Measurements from ENCODE around the gene FBXL22.
A peak's percentile ranks its signal among the peaks of the same experiment; 100 is the strongest.

The FBXL22 gene

DNA sequence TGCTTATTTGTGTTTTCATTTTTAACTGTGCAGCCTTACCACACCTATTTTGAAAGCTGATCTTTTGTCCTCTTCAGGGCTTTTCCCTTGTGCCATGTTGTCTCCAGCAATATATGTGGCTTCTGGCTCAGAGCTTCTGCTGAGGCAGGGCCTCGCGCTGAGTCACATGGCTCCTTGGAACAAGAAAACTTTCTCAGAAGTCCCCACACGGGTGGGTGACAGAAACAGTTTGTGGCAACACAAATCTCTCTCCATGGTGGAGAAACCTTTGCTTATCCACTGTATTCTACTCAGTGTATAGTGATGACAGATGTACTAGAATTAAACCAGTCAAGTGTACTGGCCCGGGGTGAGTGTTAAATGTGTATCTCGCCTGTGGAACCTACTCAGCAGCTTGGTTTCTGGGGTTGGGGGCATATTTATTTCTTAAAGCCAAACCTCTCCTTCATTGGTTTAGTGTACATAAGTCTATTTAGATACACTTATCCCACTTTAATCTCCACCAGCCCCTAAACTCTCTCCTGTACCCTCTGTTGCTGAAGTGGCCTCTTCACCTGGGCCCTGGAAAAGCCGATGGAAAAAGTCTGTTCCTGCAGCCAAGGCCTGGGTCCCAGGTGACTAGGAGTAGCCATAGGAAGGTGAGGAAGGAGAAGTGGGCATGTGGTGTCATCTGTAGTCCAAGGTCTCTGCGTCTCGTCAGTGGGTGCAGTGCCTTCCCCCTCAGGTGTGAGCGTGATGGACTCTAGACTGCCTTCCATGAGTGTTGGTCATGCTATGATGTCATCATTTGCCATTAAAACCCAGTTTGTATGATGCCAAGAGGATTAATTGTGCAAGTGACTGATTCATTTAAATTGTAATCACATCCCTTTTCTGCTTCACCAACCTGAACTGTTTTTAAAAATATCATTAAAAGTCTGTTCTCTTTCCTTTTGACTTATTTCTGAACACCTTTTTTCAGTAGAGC lies 3.2 kb upstream of the FBXL22 start:
- no peak for DNase-seq (ENCODE audit: low read depth)

DNA sequence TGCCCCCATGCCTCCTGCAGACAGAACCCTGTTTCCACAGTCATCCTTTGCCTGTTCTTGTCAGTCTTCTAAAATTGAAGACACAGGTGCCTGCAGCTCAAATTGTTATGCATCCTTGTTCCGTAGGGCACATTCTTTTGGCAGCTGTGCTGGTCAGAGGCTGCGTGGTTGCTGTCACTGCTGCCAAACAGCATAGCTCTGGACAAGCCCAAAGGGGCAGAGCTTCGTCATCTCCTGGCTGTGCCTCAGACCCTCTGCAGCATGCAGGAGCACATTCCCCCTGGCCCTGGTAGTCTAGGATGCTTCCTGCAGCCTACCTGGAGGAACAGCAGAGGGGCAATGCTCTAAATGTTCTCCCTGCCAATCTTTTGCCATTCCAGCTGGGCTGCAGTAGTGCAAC lies 2.1 kb upstream of the FBXL22 start:
- no peak for DNase-seq (ENCODE audit: low read depth)

DNA sequence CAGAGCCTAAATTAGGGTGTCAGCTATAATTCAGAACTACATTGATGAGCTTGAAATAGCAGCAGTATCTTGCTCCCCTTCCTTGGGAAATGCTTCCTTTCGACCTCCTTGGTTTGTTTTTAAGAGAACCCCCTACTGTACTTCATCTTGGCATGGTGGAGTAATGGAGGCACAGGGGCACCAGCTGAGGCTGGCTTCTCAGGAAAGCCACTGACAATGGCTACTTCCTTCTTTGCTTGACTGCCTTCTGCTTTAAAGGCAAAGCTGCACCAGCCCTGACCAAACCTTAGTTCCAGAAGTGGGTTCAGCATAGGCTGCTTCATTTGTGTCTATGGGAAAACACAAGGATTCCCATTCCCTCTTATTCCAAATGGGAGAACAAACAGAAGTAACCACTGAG lies 1.5 kb upstream of the FBXL22 start:
- no peak for DNase-seq (ENCODE audit: low read depth)

DNA sequence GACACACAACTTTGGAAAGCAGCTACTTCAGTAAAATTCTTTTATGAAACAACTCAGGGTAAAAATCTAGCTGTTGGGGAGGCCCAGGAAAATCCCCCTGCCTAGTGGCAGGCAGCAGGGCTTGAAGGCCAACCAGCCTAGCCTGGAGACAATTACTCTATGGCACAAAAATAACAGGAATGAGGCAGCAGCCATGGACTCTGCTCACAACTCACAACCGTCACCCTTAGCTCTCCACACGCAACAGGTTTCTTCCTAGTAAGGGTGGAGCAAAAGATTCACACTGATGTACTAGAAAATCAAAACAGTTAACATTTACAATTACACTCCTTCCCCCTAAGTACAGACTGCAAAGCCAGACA lies 530 bp upstream of the FBXL22 start:
- DNase-seq (ENCODE audit: low read depth): no peak

DNA sequence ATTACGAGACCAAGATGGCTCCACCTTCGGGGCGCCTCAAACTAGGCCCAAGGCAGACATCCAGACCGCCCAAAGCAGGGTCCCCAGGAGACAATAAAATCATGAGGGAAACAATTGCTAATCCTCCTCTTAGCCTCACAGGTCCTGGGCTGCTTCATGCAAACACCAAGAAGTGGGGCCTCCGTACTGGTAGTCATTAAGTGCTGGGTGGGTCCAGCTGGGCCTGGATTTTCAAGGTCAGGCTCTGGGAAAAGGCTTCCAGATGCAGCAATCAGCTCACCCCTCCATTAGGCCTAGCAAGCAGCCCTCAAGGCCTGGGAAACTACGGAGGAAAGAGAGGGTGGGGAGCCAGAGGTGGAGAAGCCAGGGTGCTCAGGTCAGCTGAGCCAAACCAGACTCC lies 634 bp downstream of the FBXL22 start:
- no peak for DNase-seq (ENCODE audit: low read depth)

DNA sequence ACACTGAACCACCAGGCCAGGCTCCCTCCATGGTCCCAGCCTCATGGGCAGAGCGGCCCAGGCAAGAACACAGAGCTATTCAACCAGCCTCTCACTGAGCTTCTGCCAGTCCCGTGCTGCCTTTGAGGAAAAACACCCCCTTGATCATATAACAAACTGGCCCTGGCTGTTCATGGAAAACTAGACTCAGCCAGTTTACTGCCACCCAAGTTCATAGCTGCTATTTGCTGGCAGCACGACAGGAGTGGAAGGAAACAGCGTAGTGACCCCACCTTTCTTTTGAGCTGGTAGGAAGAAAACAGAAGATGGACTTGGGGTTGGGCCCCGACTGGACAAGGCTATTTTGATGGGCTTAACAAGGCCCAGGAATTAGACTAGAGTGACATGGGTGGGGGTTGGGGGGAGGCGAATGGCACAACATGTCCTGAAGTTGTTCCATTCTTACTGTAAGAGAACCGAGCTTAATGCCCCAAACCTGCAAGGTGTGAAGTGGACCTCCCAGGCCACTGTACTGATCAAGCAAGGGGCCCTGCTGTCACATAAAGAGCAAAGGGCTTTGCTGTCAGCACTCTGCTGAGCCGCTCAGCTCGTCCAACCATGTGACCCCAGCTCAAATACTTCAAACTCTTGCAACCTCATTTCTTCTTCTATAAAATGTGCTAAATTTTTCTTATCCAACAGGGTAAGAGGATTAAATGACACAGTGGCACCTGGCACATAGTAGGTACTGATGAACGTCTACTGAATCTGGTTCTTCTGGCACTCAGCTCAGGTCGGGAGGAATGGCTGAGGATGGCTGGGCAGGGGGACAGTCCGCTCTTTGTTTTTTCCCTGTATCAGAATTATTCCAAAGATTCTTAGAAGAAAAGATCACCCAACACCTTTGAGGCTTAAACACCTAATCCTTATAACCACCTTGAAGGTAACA lies 1.6 kb downstream of the FBXL22 start:
- DNase-seq (ENCODE audit: low read depth): no peak

DNA sequence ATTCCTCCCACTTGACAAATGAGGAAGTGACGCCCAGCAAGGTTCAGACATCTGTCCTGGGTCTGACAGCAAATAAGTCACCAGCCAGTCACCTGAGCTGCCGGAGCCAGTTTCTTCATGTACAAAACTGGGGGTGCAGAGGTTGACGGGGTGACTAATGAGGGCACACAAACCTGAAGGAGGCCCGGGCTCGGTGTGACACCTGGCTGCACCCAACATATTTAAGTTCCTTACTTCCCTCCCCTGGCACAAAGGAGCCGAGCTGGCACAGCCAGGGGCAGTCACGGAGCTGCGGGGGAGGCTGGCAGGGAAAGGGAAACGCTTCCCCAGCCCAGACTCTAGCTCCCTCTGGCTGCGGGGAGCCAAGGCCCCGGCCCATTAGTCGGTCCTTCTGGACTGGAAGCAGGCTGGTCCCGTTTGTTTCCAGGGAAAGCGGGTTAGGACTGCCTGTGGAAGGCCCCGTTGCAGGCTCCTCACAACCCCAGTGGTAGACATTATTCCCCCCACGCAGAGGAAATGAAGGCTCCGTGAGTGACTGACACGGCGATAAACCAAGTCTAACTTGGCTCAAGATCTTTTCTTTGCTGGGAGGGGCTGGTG lies 2.3 kb downstream of the FBXL22 start:
- no peak for DNase-seq (ENCODE audit: low read depth)

DNA sequence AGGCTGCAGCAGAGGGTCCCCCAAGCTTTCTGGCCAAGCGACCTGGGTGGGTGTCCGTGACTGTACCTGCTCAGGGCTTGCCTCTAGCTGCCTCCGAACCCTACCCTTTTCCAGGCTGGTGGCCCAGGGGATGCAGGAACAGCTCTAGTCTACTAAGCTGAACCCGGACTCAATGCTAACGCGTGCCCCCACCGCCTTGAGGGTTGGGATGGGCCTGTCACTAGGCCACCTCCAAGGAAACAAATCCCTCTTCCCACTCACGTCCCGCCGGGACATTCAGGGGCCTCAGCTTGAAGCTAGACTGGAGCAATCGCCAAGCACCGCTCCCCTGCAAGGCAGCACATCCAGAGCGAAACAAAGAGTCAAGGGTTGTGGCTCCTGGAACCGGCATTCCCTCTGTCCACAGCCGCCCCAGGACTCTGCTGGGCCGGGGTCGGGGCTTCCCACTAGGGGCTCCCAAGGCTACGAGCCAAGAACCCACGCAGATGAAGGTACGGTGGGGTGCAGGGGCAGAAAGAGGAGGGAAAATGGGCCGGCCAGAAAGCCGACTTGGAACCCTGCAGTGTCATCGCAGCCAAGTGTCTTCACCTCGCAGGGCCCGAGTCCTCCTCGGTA lies 2.9 kb downstream of the FBXL22 start:
- DNase-seq (ENCODE audit: low read depth): no peak

DNA sequence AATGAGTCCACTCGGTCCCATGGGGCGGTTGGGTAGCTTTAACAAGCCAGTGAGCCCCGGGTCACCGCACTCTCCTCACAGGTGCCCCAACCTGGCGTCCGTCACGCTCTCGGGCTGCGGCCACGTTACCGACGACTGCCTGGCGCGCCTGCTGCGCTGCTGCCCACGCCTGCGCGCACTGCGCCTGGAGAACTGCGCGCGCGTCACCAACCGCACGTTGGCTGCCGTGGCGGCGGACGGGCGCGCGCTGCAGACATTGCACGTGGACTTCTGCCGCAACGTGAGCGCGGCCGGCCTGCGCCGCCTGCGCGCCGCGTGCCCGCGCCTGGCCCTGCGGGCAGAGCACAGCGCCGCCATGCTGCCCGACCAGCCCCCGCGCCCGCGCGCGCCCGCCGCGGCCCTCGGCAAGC lies 3.4 kb downstream of the FBXL22 start:
- DNase-seq (ENCODE audit: low read depth): peak; percentile 76

DNA sequence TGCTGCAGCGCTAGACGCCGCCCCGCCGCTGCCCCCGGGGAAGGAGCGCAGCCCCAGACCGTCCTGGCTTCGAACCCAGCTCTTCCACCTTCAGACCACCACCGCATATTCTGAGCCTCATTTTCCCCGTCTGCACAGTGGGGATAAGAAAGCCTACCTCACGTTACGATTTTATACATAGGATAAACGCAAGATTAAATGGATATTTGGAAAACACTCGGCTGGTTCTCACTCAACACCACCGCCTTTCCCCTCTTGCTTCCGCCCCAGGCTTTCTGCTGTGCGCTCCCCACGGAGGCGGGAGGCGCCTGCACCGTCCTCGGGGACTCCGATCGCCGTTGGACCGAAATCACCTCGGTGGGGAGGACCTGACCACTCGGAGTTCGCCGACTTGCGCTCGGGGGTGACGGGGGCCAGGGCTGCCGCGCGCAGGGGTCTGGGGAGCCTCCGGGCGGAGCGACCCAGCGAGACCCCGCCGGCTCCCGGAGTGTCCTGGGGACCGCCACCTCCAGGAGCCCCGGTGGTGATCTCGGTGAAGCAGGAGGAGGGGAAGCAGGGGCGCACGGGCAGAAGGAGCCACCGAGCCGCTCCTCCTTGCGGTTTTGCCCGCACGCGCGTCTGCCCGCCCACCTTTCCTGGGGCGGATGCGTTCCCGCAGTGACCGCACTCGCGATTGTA lies 4.0 kb downstream of the FBXL22 start:
- no peak for DNase-seq (ENCODE audit: low read depth)

DNA sequence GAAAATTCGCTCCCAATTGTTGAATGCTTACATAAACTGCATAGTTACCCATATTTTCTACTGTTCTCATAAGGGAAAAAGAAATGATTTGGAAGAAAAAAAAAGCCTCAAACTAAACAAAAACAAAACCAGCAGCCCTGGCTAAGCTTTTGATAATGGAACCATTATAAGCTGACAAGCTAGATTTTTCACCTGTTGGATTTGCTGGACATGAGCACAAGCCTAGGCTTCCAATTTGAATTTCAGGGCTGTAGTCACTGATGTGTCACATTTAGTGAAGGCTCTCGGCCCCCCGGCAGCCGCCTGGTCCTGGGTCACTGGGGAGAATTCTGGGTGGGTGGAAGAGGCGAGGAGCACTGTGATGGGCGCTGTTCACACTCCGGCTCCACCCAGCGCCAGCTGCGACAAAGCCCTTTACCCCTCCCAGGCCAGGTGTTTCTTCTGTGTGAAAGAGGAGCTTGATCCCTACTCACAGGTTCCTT lies 4.6 kb downstream of the FBXL22 start:
- no peak for DNase-seq (ENCODE audit: low read depth)

DNA sequence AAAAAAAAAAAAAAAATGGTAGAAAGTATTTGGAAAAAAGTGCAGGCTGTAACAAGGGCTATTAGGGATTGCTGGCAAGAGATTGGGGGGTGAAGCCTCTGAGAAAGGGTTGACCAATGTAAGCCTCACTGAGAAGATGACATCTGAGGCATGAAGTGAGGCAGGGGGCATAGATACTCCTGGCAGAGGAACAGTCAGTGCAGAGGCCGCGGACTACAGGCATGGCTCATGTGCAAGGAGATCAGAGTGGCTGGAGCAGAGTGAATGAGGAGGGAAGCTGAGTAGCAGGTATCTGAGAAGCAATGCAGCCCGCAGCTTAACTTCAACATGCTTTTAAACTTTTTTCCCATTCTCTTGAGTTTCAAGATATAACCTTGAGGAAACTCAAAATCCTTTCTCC lies 5.4 kb downstream of the FBXL22 start:
- no peak for DNase-seq (ENCODE audit: low read depth)

DNA sequence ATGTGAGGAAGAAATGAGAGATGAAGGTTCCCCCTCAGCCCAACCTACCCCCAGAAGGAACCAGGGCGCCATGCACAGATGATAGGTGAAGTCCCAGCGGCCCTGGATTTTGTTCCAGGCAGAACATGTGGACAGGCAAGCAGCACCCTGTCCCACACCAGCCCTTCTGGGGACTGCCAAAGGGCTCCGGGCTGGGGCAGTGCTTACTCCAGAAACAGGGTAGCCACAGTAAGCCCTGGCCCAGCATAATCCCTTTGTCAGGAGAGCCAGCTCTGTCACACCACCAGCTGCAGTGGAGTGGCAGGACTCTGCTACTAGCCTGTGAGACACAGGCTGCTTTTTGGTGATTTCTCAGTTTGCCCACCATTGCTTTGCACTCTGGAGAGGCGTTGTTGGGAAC lies 6.3 kb downstream of the FBXL22 start:
- DNase-seq (ENCODE audit: low read depth): no peak

DNA sequence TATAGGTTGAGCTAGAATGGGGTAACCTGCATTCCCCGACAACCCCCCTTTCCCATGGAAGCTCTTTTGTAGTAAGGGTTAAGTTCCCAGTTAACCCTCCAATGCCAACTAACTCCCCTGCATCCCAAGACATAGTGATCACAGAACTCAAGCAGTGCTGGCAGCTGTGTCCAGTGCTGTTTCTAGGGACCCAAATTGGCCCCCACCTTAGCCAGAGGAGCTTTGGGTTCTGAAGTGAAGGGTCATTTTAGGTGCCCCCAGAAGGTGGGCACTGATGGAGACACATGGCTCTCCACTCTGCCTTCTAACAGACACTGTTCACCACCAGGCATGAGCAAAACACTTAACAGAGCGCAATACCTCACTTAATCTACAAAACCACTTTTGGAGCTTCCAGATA lies 7.1 kb downstream of the FBXL22 start:
- no peak for DNase-seq (ENCODE audit: low read depth)

DNA sequence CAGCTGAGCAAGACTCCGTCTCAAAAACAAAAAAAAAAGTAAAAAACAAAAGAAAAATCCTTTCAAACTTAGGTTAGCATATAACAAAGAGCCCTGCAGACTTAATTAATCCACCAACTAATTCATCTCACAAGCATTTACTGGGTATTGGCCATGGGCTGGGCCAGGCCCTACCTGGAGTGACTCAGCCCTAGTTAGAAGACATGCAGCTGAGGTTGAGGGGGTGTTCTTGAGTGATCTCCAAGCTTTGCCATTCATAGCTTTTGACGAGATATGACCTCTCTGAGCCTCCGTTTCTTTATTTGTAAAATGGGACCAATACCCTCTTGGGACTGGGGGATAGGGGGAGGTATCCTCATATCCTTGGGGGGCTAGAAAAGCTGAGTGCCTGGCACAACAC lies 7.8 kb downstream of the FBXL22 start:
- no peak for DNase-seq (ENCODE audit: low read depth)

DNA sequence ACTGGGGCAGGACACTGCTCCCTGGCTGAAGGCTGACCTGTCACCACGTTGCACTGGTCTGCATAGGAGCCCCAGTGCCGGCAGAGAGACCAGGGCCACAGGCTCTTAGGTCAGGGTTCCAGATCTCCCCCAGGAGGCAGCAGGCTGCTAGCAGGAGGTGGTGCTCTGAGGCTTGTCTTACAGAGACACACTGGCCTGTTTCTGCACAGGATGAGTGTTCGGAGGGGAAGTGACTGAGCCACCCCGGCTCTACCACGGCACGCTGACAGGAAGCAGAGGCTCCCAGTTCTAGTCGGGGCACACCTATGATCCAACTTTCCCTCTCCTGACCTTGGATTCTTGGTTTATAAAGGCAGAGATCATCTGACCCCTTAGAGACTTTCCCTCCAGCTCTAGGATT lies 8.6 kb downstream of the FBXL22 start:
- DNase-seq (ENCODE audit: low read depth): no peak

DNA sequence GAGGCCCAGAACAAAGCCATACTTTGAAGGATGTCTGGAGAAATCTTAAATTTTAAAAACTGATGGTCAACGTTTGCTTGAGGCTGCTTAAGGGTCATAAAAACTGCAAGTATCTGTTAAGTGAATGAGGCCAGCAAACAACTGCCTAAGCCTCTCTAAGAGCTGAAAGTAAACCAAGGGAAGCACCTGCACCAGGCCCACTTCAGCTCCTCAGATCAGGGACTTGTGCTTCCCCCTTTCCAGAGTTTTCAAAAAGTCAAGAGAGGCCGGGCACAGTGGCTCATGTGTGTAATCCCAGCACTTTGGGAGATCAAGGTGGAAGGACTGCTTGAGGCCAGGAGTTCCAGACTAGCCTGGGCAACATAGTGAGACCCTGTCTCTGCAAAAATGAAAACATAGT lies 9.1 kb downstream of the FBXL22 start:
- DNase-seq (ENCODE audit: low read depth): no peak

DNA sequence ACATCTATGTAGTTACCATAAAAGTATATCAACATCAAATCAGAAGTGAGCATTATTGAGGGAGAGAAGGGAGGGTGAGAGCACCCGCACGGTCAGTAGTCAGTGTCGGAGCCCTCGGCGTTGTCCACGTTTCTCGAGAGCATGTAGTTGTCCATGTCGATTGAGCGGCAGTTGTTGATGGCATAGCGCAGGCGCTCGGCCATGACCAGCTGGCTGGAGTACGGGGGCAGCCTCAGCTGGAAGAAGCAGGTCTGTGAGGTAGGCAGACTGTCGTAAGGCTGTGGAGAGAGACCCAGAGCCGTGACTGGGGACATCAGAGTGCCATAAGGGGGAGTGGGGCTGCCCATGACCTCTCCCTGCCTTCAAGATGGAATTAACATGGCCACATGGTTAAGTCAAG lies 11.8 kb downstream of the FBXL22 start:
- DNase-seq (ENCODE audit: low read depth): no peak

DNA sequence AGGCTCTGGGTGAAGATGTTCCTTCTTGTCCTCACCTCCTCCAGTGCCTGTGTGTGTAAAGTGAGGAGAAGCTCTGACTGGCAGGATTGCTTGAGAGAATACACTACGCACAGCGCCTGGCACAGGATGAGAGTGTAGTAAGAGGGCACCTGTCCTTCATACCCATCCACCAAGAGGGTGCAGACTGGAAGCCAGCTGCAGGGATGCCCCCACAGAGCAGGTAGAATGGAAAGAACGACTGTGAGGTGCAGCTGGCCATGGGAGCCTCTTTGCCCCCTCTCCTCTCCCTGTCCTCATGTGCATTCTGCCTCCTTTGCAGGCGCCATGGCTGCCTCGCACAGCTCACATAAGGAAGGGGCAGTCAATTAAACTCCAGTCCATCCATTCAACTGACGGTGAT lies 12.3 kb downstream of the FBXL22 start:
- no peak for DNase-seq (ENCODE audit: low read depth)

DNA sequence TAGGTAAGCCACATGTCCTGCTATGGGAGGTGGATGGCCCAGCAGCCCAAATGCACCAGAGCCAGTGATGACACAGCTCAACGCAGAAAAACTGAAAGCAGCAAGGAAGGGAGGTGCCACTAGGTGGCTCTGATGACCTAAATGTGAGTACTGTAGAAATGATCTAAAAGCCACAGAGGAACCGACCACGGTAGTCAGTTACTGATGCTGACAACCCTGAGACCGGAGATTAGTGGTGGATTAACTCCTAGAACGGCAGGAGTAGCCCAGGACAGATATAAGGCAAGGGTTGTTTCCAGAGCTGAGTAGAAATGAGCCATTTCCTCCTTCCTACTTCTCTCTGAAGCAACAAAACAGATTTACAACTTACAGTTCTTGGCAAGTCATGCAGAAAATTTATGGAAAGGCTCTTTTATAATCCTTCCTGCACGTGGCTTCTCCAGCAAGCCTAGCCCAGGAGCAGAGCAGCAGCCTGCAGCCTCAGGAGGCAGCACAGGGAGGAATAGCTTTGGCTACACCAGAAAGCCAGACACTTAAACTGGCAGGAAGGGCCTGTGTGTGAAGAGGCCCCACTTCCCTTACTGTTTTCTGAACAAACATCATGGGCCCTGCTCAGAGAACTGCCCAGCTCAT lies 13.1 kb downstream of the FBXL22 start:
- DNase-seq (ENCODE audit: low read depth): no peak

DNA sequence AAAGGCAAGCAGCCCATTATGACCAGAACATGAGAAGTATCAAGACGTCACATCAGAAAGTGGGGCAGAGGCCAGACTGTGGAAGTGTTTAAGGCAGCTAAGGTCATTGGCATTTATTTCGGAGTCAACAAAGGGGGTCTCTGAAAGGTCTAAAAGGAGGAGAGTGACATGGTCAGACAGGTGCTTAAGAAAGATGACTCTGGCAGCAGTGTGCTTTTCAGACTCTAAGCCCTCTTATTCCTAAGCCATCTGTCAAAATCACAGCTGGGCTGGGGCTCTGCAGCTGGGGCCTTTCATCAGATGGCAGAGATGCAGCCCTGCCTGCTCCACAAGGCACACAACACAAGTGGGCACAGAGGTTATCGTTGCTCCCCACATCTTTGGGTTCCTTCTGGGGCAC lies 14.0 kb downstream of the FBXL22 start:
- no peak for DNase-seq (ENCODE audit: low read depth)

Data from HS-27A (cell line).